Duodenal mucosa (tissue), 2 donors: Measurements from ENCODE around the gene STAMBPL1.
A peak's percentile ranks its signal among the peaks of the same experiment; 100 is the strongest.

ENCODE experiments used
- H3K27ac ChIP-seq: one replicate; pipeline ENCODE4 v1.7.0; 2013; ENCODE audit warnings: low read depth, low read length
- H3K27me3 ChIP-seq, 2 donors: one replicate each; pipeline ENCODE4 v1.7.0; 2013; ENCODE audit warnings: low read length in 2 of 2, control low read depth in 1 of 2; ENCODE audit not compliant: insufficient read depth in 2 of 2, control insufficient read depth in 1 of 2
- H3K36me3 ChIP-seq, 2 donors: one replicate each; pipeline ENCODE4 v1.7.0; 2013; ENCODE audit warnings: low read length in 2 of 2, control low read depth in 1 of 2; ENCODE audit not compliant: insufficient read depth in 2 of 2, control insufficient read depth in 1 of 2
- H3K4me1 ChIP-seq, 2 donors: one replicate each; pipeline ENCODE4 v1.7.0; 2013; ENCODE audit warnings: low read length in 2 of 2, control low read depth in 1 of 2; ENCODE audit not compliant: insufficient read depth in 2 of 2, control insufficient read depth in 1 of 2
- H3K4me3 ChIP-seq, 2 donors: one replicate each; pipeline ENCODE4 v1.7.0; 2013; ENCODE audit warnings: low read length in 2 of 2, low read depth in 1 of 2
- H3K9ac ChIP-seq, 2 donors: one replicate each; pipeline ENCODE4 v1.7.0; 2013; ENCODE audit warnings: low read length in 2 of 2, low read depth in 1 of 2
- H3K9me3 ChIP-seq, 2 donors: one replicate each; pipeline ENCODE4 v1.7.0; 2013; ENCODE audit warnings: low read length in 2 of 2, control low read depth in 1 of 2; ENCODE audit not compliant: control insufficient read depth in 1 of 2

Gene STAMBPL1

DNA sequence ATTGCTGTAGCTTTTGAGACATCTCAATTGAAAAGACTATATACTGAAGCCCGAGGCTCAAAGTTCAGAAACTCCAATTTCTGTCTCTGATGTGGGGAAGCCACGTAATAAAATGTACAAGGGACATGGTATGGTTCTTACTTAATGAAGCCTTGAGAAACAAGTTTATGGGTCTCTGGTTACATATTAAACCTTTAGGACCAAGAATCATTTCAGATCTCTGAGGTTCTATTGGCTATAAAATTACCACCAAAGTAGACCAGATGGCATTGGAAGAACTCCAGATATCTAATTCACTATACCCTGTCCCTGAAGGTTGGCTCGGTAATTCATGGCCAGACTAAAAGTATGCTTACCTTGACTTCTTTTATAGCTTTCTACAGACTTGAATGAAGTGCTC lies 23.7 kb downstream of the STAMBPL1 start:
- no peaks in the 10 kb centered on the region for H3K9me3 ChIP-seq
- H3K27ac ChIP-seq, result peak overlapping the region; percentile 10
- H3K9ac ChIP-seq, result no peak overlapping the region
- peaks cover 32 to 37% of the 10 kb centered on the region in 2 donors for H3K4me1 ChIP-seq
- H3K36me3 ChIP-seq, result peaks cover 0 to 37% of the 10 kb centered on the region in 2 donors
- no peaks in the 10 kb centered on the region for H3K27me3 ChIP-seq
- no peak overlapping the region for H3K4me3 ChIP-seq

GRCh38 chr10:88906921-88907320 lies 26.9 kb downstream of the STAMBPL1 start:
- no peak overlapping the region for H3K9ac ChIP-seq
- H3K9me3 ChIP-seq, result no peaks in the 10 kb centered on the region
- H3K36me3 ChIP-seq, result peaks cover 0 to 48% of the 10 kb centered on the region in 2 donors
- peaks cover 12 to 19% of the 10 kb centered on the region in 2 donors for H3K4me1 ChIP-seq
- no peak overlapping the region for H3K4me3 ChIP-seq
- H3K27ac ChIP-seq, result no peak overlapping the region
- H3K27me3 ChIP-seq, result no peaks in the 10 kb centered on the region

GRCh38 chr10:88908194-88908593 lies 28.1 kb downstream of the STAMBPL1 start:
- no peak overlapping the region for H3K9ac ChIP-seq
- H3K36me3 ChIP-seq, result peaks cover 0 to 47% of the 10 kb centered on the region in 2 donors
- no peak overlapping the region for H3K27ac ChIP-seq

DNA sequence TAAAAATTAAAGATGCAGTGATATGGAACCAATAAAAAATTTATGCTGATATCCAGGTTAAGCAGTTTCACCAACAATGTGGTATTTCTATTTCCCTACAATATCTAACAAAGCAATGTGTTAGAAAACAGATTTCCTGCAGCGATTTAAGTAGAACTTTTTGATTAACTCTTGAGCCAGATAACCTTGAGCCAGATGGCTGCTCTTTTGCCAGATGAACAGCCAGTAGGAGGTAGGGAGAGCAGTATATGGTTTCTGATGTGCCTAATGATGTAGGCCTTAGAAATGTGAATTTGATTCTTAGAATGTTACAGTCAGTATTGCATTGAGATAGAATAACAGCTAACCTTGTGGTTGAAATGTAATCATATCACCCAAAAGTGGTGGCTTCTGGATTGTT lies 31.1 kb downstream of the STAMBPL1 start:
- no peak overlapping the region for H3K4me3 ChIP-seq
- peaks cover 3 to 46% of the 10 kb centered on the region in 2 donors for H3K36me3 ChIP-seq
- H3K27ac ChIP-seq, result no peak overlapping the region
- H3K9me3 ChIP-seq, result no peaks in the 10 kb centered on the region
- no peak overlapping the region for H3K9ac ChIP-seq
- no peaks in the 10 kb centered on the region for H3K27me3 ChIP-seq
- no peaks in the 10 kb centered on the region for H3K4me1 ChIP-seq

More at GRCh38 chr10:88908194-88908593, 28.1 kb downstream of the STAMBPL1 start:
- Histone ChIP-seq H3K9me3 (no peaks in the 10 kb centered on the region), H3K4me1 (peaks cover 7 to 10% of the 10 kb centered on the region in 2 donors), H3K4me3 (no peak overlapping the region), H3K27me3 (no peaks in the 10 kb centered on the region)

DNA sequence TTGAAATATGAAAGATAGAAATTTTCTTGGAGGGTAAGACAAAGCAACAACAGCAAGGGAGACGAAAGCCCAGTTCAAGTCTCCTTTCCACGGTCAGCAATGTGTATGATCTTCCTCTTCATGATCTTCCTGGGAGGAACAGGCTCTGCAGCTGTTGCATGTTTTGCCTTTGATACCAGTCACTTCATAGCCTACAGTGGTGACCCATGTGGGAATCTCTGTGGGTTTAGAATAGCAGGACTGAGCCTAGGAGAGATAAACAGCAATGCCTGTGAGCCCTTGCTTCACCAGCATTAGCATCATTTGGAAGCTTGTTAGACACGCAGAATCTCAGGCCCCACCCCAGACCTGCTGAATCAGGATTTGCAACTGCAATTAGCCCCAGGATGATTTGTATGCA lies 31.8 kb downstream of the STAMBPL1 start:
- Histone ChIP-seq H3K27ac (no peak overlapping the region), H3K4me3 (no peak overlapping the region), H3K27me3 (no peaks in the 10 kb centered on the region), H3K4me1 (no peaks in the 10 kb centered on the region), H3K9ac (no peak overlapping the region), H3K9me3 (no peaks in the 10 kb centered on the region), H3K36me3 (peaks cover 3 to 41% of the 10 kb centered on the region in 2 donors)

DNA sequence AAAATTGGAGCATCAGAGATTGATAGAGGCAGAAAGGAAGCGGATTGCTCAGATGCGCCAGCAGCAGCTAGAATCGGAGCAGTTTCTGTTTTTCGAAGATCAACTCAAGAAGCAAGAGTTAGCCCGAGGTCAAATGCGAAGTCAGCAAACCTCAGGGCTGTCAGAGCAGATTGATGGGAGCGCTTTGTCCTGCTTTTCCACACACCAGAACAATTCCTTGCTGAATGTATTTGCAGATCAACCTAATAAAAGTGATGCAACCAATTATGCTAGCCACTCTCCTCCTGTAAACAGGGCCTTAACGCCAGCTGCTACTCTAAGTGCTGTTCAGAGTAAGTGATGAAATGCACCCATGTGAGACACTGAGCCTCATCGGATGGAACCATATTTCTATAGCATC lies 33.1 kb downstream of the STAMBPL1 start:
- Histone ChIP-seq H3K27ac (no peak overlapping the region), H3K9ac (no peak overlapping the region), H3K4me3 (no peak overlapping the region), H3K36me3 (peaks cover 3 to 41% of the 10 kb centered on the region in 2 donors), H3K27me3 (no peaks in the 10 kb centered on the region), H3K4me1 (peaks cover 0 to 4% of the 10 kb centered on the region in 2 donors), H3K9me3 (no peaks in the 10 kb centered on the region)

DNA sequence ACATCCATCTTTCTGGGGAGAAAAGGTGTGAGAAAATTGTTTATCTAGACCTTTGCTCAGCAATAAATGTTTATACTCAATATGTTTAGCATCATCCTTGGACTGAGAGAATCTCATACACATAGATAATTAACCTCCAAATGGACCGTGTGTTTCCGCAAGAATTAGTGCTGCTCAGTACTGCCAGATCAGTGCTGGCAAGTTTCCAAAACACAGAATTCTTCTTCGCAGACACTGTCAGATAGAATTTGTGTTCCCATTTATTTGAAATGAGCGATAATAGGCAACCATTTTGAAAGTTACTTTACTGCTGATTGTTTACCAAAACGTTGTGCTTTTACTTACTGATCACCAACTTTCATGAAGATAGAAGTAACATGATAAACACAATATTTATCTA lies 33.7 kb downstream of the STAMBPL1 start:
- no peak overlapping the region for H3K27ac ChIP-seq

GRCh38 chr10:88915781-88916180 lies 35.7 kb downstream of the STAMBPL1 start:
- Histone ChIP-seq H3K27me3 (no peaks in the 10 kb centered on the region), H3K4me3 (no peak overlapping the region), H3K27ac (no peak overlapping the region), H3K4me1 (peaks cover 0 to 6% of the 10 kb centered on the region in 2 donors), H3K36me3 (peaks cover 3 to 31% of the 10 kb centered on the region in 2 donors), H3K9ac (no peak overlapping the region), H3K9me3 (no peaks in the 10 kb centered on the region)

More for the DNA sequence above, 33.7 kb downstream of the STAMBPL1 start:
- H3K4me1 ChIP-seq, result peaks cover 0 to 6% of the 10 kb centered on the region in 2 donors
- H3K4me3 ChIP-seq, result no peak overlapping the region
- H3K36me3 ChIP-seq, result peaks cover 3 to 35% of the 10 kb centered on the region in 2 donors
- no peak overlapping the region for H3K9ac ChIP-seq
- no peaks in the 10 kb centered on the region for H3K27me3 ChIP-seq
- no peaks in the 10 kb centered on the region for H3K9me3 ChIP-seq

DNA sequence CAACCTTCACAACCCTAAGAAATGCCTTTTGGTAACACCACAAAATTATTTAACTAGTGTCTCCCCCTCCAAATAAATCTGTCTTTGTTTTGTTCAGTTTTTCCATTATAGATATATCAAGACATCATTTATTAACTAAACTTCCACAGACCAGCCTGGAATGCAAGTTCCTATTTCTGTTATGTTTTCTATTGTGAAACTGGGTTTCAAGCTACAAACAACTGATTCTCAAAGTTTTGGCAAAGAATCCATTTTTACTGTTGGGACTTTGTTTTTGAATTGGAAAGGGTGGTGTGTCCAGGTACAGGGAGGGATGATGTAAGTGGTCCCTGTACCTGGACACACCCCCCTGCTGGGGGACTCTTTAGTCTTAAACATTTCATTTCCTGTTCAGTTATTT lies 36.2 kb downstream of the STAMBPL1 start:
- H3K4me3 ChIP-seq, result no peak overlapping the region
- H3K9me3 ChIP-seq, result no peaks in the 10 kb centered on the region
- H3K9ac ChIP-seq, result no peak overlapping the region
- H3K27ac ChIP-seq, result no peak overlapping the region
- H3K27me3 ChIP-seq, result no peaks in the 10 kb centered on the region
- H3K4me1 ChIP-seq, result peaks cover 0 to 6% of the 10 kb centered on the region in 2 donors
- H3K36me3 ChIP-seq, result peaks cover 3 to 31% of the 10 kb centered on the region in 2 donors

GRCh38 chr10:88916986-88917385 lies 36.9 kb downstream of the STAMBPL1 start:
- Histone ChIP-seq H3K9ac (no peak overlapping the region), H3K4me3 (no peak overlapping the region), H3K4me1 (peaks cover 0 to 6% of the 10 kb centered on the region in 2 donors), H3K9me3 (no peaks in the 10 kb centered on the region), H3K27ac (no peak overlapping the region), H3K36me3 (peaks cover 3 to 32% of the 10 kb centered on the region in 2 donors), H3K27me3 (no peaks in the 10 kb centered on the region)
